ENCODE measurements around the gene IGF1R. TPM values are rescaled to one million over a fixed set of nuclear protein-coding genes. Genes with fewer than 3 reads are reported as not detected.
A peak's percentile ranks its signal among the peaks of the same experiment; 100 is the strongest.

IGF1R gene
- total and polyA plus RNA-seq, 2 of the 8 experiments (the other 6 are each of a cell fraction or from before 2014, with no cell fraction given) = 32.9 to 109 TPM

GRCh38 chr15:98830034-98830634, 181.8 kb downstream of the IGF1R start:
- DNase-seq (ENCODE audit: low read depth in 1 of 2, low spot score in 2 of 2) = no peak
- no peak overlapping the region for H4K5ac ChIP-seq (ENCODE audit: insufficient read length, low read depth, low read length)
- H3K56ac ChIP-seq (replicated peaks; ENCODE audit: insufficient read length, low read depth, low read length) = no peak overlapping the region
- no peak overlapping the region for H2BK120ac ChIP-seq (replicated peaks; ENCODE audit: low read depth, low read length)
- peaks cover 12% of the 10 kb centered on the region; the same call in 1 of the 2 replicates for H3K79me1 ChIP-seq (ENCODE audit: low read depth, low read length)
- H3K9ac ChIP-seq (replicated peaks in 1 of 4; ENCODE audit: extremely low read depth in 1 of 4, low read depth in 3 of 4, low read length in 3 of 4) = no peak overlapping the region
- H3K23ac ChIP-seq (ENCODE audit: insufficient read length) = no peak overlapping the region
- H4K8ac ChIP-seq (ENCODE audit: extremely low read depth, insufficient read depth, low read length) = no peak overlapping the region
- peaks cover 0 to 94% of the 10 kb centered on the region in 2 experiments; a peak in 3 of 4 replicates for H3K79me2 ChIP-seq (ENCODE audit: control insufficient read depth in 1 of 2, insufficient read depth in 2 of 2, low read length in 2 of 2)
- peaks cover 6 to 22% (median 12%) of the 10 kb centered on the region in 4 experiments; a peak in 6 of 7 replicates for H3K4me1 ChIP-seq (replicated peaks in 1 of 4; ENCODE audit: control insufficient read depth in 3 of 4, insufficient read depth in 4 of 4, low read length in 3 of 4)
- CTCF ChIA-PET (ENCODE audit: partially characterized antibody) = interaction anchor here (1.0 kb wide), 2 partner anchors 11 to 21 kb away, joined by 3 read pairs; no protein-coding TSS in a partner anchor
- H3K4me2 ChIP-seq (ENCODE audit: insufficient read depth in 1 of 2, low read depth in 2 of 2, low read length in 2 of 2) = no peak overlapping the region
- H4K20me1 ChIP-seq (replicated peaks in 1 of 2; ENCODE audit: control insufficient read depth in 1 of 2, insufficient read depth in 2 of 2, low read length in 2 of 2) = peaks cover 0 to 5% of the 10 kb centered on the region in 2 experiments
- no peak for FAIRE-seq
- WGBS, 2 experiments (ENCODE audit: extremely low coverage in 1 of 2, insufficient coverage in 1 of 2, insufficient read length in 1 of 2, insufficient replicate concordance in 2 of 2, low coverage in 1 of 2, low lambda C conversion rate in 2 of 2, missing lambda C conversion rate in 1 of 2) = 80% methylated on average over 4 of the region's 4 CpGs; no CpG with 5 or more reads in 1 of the 2 experiments
- H2AK5ac ChIP-seq (ENCODE audit: low read depth, low read length) = peak overlapping the region; percentile 42; the same call in 1 of the 2 replicates
- no peak overlapping the region for H2BK15ac ChIP-seq (ENCODE audit: low read length)
- peaks cover 13 to 23% of the 10 kb centered on the region in 2 experiments for H3K9me3 ChIP-seq (ENCODE audit: insufficient read depth in 2 of 2, low read depth in 1 of 2, low read length in 1 of 2)
- H3K18ac ChIP-seq (ENCODE audit: extremely low read depth, low read length) = peak overlapping the region; percentile 13; the same call in 1 of the 2 replicates
- POLR2A ChIA-PET (ENCODE audit: partially characterized antibody) = no interaction called here
- H4K91ac ChIP-seq (replicated peaks; ENCODE audit: insufficient read length, low read length) = no peak overlapping the region
- no peak overlapping the region for H2BK12ac ChIP-seq (ENCODE audit: low read depth, low read length)
- H3K14ac ChIP-seq (ENCODE audit: insufficient read length) = no peak overlapping the region
- no peak overlapping the region for H3K4ac ChIP-seq (replicated peaks; ENCODE audit: insufficient read length, low read depth, low read length)
- TF ChIP-seq ZNF274 (IDR thresholded peaks at IDR 0.05; ENCODE audit: borderline replicate concordance, extremely low read depth, low read length) (peak; percentile 90), SUZ12 (IDR thresholded peaks at IDR 0.05; ENCODE audit: low read length) (no peak), HDAC2 (IDR thresholded peaks at IDR 0.05; ENCODE audit: borderline replicate concordance in 1 of 2, low read depth in 2 of 2, low read length in 2 of 2) (no peak)
- no peaks in the 10 kb centered on the region for H3K27me3 ChIP-seq (replicated peaks in 1 of 4; ENCODE audit: control insufficient read depth in 3 of 4, extremely low read depth in 1 of 4, insufficient read depth in 3 of 4, low read length in 3 of 4)
- H3K27ac ChIP-seq (ENCODE audit: low read depth, low read length) = no peak overlapping the region
- no peak overlapping the region for H2BK20ac ChIP-seq (ENCODE audit: low read length)
- peaks cover 3% of the 10 kb centered on the region; the same call in 1 of the 2 replicates for H3K23me2 ChIP-seq (ENCODE audit: low read depth, low read length)
- H3K4me3 ChIP-seq (ENCODE audit: extremely low read depth in 1 of 4, insufficient read depth in 2 of 4, low read depth in 3 of 4, low read length in 4 of 4) = no peak overlapping the region
- no peak overlapping the region for H2BK5ac ChIP-seq (ENCODE audit: low read depth, low read length)
- H3K36me3 ChIP-seq (ENCODE audit: control insufficient read depth in 2 of 4, insufficient read depth in 4 of 4, low read length in 3 of 4) = peaks cover 0 to 16% (median 0%) of the 10 kb centered on the region in 4 experiments; a peak in 3 of 8 replicates
- H2AFZ ChIP-seq (ENCODE audit: low read length) = no peak overlapping the region
